ENCODE data around the gene TRIM72. TPM values are rescaled to one million over a fixed set of nuclear protein-coding genes. Genes with fewer than 3 reads are reported as not detected.

The TRIM72 gene
- total RNA-seq, 1 donor from 2014 or later = 4.4 TPM

Small RNA genes within 50 kb of the gene (small RNA-seq; reads per million reads assigned to genes)
- gene AC009088.4 (ENCODE audit: low replicate concordance) (not detected), gene NDUFA3P6 (ENCODE audit: low replicate concordance) (not detected)

Other genes with a start within 250 kb of the TRIM72 start
- gene HSD3B7, start 228.9 kb upstream of the TRIM72 start, total RNA-seq = 8.5 TPM
- 0.89 TPM for gene STX1B, start 203.5 kb upstream of the TRIM72 start, total RNA-seq
- 26.3 TPM for gene STX4, start 180.6 kb upstream of the TRIM72 start, total RNA-seq
- gene ZNF668, start 139.9 kb upstream of the TRIM72 start, total RNA-seq = 3.5 TPM
- gene ZNF646, start 139.7 kb upstream of the TRIM72 start, total RNA-seq = 8.9 TPM
- 1.5 TPM for gene PRSS53, start 125.2 kb upstream of the TRIM72 start, total RNA-seq
- gene VKORC1, start 119.3 kb upstream of the TRIM72 start, total RNA-seq = 37.4 TPM
- gene BCKDK, start 105.7 kb upstream of the TRIM72 start, total RNA-seq = 10.4 TPM
- gene KAT8, start 96.5 kb upstream of the TRIM72 start, total RNA-seq = 41.3 TPM
- gene PRSS8, start 78.4 kb upstream of the TRIM72 start, total RNA-seq = 9.6 TPM
- gene PRSS36, start 64.1 kb upstream of the TRIM72 start, total RNA-seq = 0.99 TPM
- gene FUS, start 34.0 kb upstream of the TRIM72 start, total RNA-seq = 84.9 TPM
- 38.9 TPM for gene PYCARD, start 11.4 kb upstream of the TRIM72 start, total RNA-seq
- gene PYDC1, start 3.0 kb downstream of the TRIM72 start, total RNA-seq = 2.8 TPM
- gene ITGAM, start 45.9 kb downstream of the TRIM72 start, total RNA-seq = 9.8 TPM
- 3.3 TPM for gene ITGAX, start 141.1 kb downstream of the TRIM72 start, total RNA-seq
- gene ITGAD, start 179.2 kb downstream of the TRIM72 start, total RNA-seq = 0.10 TPM
- gene COX6A2, start 214.2 kb downstream of the TRIM72 start, total RNA-seq = 16.3 TPM
- 0.59 TPM for gene ZNF843, start 228.7 kb downstream of the TRIM72 start, total RNA-seq
- gene ARMC5, start 245.4 kb downstream of the TRIM72 start, total RNA-seq = 3.6 TPM

Data from skin of body (tissue), 2 donors.